ENCODE data around the gene AP2A2. TPM values are rescaled to one million over a fixed set of nuclear protein-coding genes. Genes with fewer than 3 reads are reported as not detected.

AP2A2 gene
- total RNA-seq, 1 experiment from 2014 or later = 55.5 TPM

DNA sequence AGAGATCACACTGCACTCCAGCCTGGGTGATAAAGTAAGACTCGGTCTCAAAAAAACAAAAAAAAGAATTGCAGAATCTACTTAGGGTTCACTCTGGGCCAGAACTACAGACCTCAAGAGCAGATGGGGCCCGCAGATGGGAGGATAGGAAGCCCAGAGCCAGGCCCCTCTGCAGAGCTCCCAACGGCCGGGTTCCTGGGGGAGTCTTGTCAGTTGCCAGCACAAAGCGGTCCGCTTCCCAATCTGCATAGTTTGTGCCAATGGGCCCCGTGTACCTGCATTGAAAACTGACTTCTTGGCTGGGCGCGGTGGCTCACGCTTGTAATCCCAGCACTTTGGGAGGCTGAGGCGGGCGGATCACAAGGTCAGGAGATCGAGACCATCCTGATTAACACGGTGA lies 13.4 kb upstream of the AP2A2 start:
- Histone ChIP-seq H4K20me1 (ENCODE audit: insufficient read depth) (no peaks in the 10 kb centered on the region), H3K9me2 (ENCODE audit: insufficient read depth) (no peaks in the 10 kb centered on the region), H3K9me3 (ENCODE audit: control insufficient read depth in 1 of 2, insufficient read depth in 1 of 2, low read depth in 1 of 2, low read length in 2 of 2) (no peaks in the 10 kb centered on the region), H3K36me3 (ENCODE audit: control insufficient read depth in 1 of 2, insufficient read depth in 2 of 2, low read length in 2 of 2) (peaks cover 0 to 8% of the 10 kb centered on the region in 2 experiments; a peak in 1 of 4 replicates), H3K79me2 (ENCODE audit: insufficient read depth, low read length) (peaks cover 33% of the 10 kb centered on the region), H3K4me2 (ENCODE audit: low read length) (no peak overlapping the region), H3K9ac (ENCODE audit: low read length) (no peak overlapping the region), H3K4me1 (ENCODE audit: control insufficient read depth in 1 of 2, insufficient read depth in 2 of 2, low read length in 2 of 2) (peaks cover 12 to 24% of the 10 kb centered on the region in 2 experiments), H3K27ac (ENCODE audit: low read depth, low read length) (no peak overlapping the region), H2AFZ (ENCODE audit: low read depth, low read length, poor library complexity, severe bottlenecking) (no peak overlapping the region), H3K27me3 (ENCODE audit: insufficient read depth, low read length) (no peaks in the 10 kb centered on the region), H3K4me3 (replicated peaks in 1 of 2; ENCODE audit: low read depth in 1 of 2, low read length in 2 of 2) (no peak overlapping the region)
- ATAC-seq (no peak), DNase-seq (ENCODE audit: low read depth, low spot score) (no peak)
- intact Hi-C loops (cut with micrococcal nuclease) = no loop called here
- no peak for TF ChIP-seq EGR1 (IDR thresholded peaks at IDR 0.05; ENCODE audit: low read depth)
- TF ChIP-seq YY1 (IDR thresholded peaks at IDR 0.05; ENCODE audit: extremely low read depth, insufficient replicate concordance, low read depth, low read length) = no peak
- TF ChIP-seq RAD21 (IDR thresholded peaks at IDR 0.05; ENCODE audit: low read depth) = no peak
- TF ChIP-seq, protein P1, sequence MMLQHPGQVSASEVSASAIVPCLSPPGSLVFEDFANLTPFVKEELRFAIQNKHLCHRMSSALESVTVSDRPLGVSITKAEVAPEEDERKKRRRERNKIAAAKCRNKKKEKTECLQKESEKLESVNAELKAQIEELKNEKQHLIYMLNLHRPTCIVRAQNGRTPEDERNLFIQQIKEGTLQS (IDR thresholded peaks at IDR 0.05) = no peak
- RAD21 ChIA-PET (ENCODE audit: low non-redundant PET in 1 of 2, low total read pairs in 2 of 2, uncharacterized antibody in 2 of 2, unreplicated experiment in 2 of 2) = no interaction called here
- POLR2A ChIA-PET = no interaction called here
- no TSS peak for BruUV-seq (replicated peaks)
- CTCF ChIA-PET = no interaction called here

DNA sequence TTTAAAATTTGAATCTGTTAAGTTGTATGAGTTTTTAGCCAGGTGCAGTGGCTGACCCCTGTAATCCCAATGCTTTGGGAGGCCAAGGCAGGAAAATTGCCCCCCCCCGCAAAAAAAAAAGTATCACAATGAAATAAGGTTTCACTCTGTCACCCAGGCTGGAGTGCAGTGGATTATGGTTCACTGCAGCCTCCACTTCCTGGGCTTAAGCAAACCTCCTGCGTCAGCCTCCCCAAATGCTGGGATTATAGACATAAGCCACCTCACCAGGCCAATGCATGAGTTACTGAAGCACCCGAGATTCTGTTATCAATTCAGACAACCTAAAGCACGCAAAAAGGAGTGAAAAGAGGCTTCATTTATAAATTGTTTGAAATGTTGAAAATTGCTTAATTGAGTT lies 12.6 kb upstream of the AP2A2 start:
- ChIA-PET CTCF (no interaction called here), RAD21 (ENCODE audit: low non-redundant PET in 1 of 2, low total read pairs in 2 of 2, uncharacterized antibody in 2 of 2, unreplicated experiment in 2 of 2) (no interaction called here), POLR2A (no interaction called here)
- H4K20me1 ChIP-seq (ENCODE audit: insufficient read depth) = no peaks in the 10 kb centered on the region
- H3K79me2 ChIP-seq (ENCODE audit: insufficient read depth, low read length) = peaks cover 25% of the 10 kb centered on the region
- no peak overlapping the region for H2AFZ ChIP-seq (ENCODE audit: low read depth, low read length, poor library complexity, severe bottlenecking)
- BruUV-seq (replicated peaks) = no TSS peak
- TF ChIP-seq JUND (IDR thresholded peaks at IDR 0.05) (no peak), FOSL1 (IDR thresholded peaks at IDR 0.05; ENCODE audit: low read depth) (no peak), ELF1 (IDR thresholded peaks at IDR 0.05; ENCODE audit: borderline replicate concordance, low read depth) (no peak), TCF7L2 (IDR thresholded peaks at IDR 0.05; ENCODE audit: borderline replicate concordance, extremely low read depth, insufficient read depth, insufficient read length) (no peak), POLR2AphosphoS5 (IDR thresholded peaks at IDR 0.05; ENCODE audit: low read depth, low read length) (no peak), SP1 (IDR thresholded peaks at IDR 0.05; ENCODE audit: low read depth) (no peak), CEBPB (IDR thresholded peaks at IDR 0.05; ENCODE audit: low read depth) (no peak), YY1 (IDR thresholded peaks at IDR 0.05; ENCODE audit: extremely low read depth, insufficient replicate concordance, low read depth, low read length) (no peak), SRF (IDR thresholded peaks at IDR 0.05; ENCODE audit: low read depth) (no peak), POLR2A (IDR thresholded peaks at IDR 0.05; ENCODE audit: borderline replicate concordance, extremely low read depth, insufficient read depth, insufficient read length) (no peak)
- TF ChIP-seq, protein P2, sequence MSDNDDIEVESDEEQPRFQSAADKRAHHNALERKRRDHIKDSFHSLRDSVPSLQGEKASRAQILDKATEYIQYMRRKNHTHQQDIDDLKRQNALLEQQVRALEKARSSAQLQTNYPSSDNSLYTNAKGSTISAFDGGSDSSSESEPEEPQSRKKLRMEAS (IDR thresholded peaks at IDR 0.05) = no peak
- TF ChIP-seq, protein P3, sequence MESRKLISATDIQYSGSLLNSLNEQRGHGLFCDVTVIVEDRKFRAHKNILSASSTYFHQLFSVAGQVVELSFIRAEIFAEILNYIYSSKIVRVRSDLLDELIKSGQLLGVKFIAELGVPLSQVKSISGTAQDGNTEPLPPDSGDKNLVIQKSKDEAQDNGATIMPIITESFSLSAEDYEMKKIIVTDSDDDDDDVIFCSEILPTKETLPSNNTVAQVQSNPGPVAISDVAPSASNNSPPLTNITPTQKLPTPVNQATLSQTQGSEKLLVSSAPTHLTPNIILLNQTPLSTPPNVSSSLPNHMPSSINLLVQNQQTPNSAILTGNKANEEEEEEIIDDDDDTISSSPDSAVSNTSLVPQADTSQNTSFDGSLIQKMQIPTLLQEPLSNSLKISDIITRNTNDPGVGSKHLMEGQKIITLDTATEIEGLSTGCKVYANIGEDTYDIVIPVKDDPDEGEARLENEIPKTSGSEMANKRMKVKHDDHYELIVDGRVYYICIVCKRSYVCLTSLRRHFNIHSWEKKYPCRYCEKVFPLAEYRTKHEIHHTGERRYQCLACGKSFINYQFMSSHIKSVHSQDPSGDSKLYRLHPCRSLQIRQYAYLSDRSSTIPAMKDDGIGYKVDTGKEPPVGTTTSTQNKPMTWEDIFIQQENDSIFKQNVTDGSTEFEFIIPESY (IDR thresholded peaks at IDR 0.05; ENCODE audit: extremely low read depth, insufficient replicate concordance, low read length) = no peak
- TF ChIP-seq, protein P1 (IDR thresholded peaks at IDR 0.05) = no peak
- no peaks in the 10 kb centered on the region for H3K27me3 ChIP-seq (ENCODE audit: insufficient read depth, low read length)
- no peak overlapping the region for H3K4me2 ChIP-seq (ENCODE audit: low read length)
- peaks cover 0 to 8% of the 10 kb centered on the region in 2 experiments; a peak in 1 of 4 replicates for H3K36me3 ChIP-seq (ENCODE audit: control insufficient read depth in 1 of 2, insufficient read depth in 2 of 2, low read length in 2 of 2)
- H3K4me1 ChIP-seq (ENCODE audit: control insufficient read depth in 1 of 2, insufficient read depth in 2 of 2, low read length in 2 of 2) = peaks cover 12 to 24% of the 10 kb centered on the region in 2 experiments
- H3K27ac ChIP-seq (ENCODE audit: low read depth, low read length) = no peak overlapping the region
- H3K9me3 ChIP-seq (ENCODE audit: control insufficient read depth in 1 of 2, insufficient read depth in 1 of 2, low read depth in 1 of 2, low read length in 2 of 2) = no peaks in the 10 kb centered on the region
- no peak for DNase-seq (ENCODE audit: low read depth, low spot score)
- no peak for ATAC-seq
- no peaks in the 10 kb centered on the region for H3K9me2 ChIP-seq (ENCODE audit: insufficient read depth)
- intact Hi-C loops (cut with micrococcal nuclease) = no loop called here
- no peak overlapping the region for H3K4me3 ChIP-seq (replicated peaks in 1 of 2; ENCODE audit: low read depth in 1 of 2, low read length in 2 of 2)
- H3K9ac ChIP-seq (ENCODE audit: low read length) = no peak overlapping the region
